Measurements from ENCODE around the gene EGR1. TPM values are rescaled to one million over a fixed set of nuclear protein-coding genes. Genes with fewer than 3 reads are reported as not detected.

The EGR1 gene
- total and polyA plus RNA-seq, 2 donors (not counting 1 experiment from before 2014, with no cell fraction given), result 13.7 to 212 TPM

DNA sequence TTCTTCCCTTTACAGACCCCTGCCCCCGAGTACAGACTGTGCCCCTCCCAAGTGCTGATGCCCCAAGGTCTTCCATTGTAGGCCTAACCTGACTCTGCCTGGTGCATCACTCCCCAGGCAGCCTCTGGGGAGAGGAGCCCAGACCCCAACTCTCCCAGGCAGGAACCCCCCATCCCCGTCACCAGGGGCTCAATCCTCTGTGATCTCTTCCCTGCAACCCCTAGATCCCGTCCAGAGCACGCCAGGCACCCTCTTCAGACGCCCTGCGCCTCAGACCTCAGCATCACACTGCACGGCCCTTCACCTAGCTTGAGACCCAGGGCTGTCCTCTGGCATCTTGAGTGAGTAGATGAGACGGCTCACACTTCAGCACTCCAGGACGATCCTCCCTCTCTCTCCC is 6.4 kb upstream of the EGR1 start:
- ATAC-seq (ENCODE audit: low read depth) (peak; percentile 1), DNase-seq (no peak)
- intact Hi-C loops (cut with micrococcal nuclease), result no loop called here
- H3K4me2 ChIP-seq (replicated peaks; ENCODE audit: low read depth, low read length, poor library complexity, severe bottlenecking), result peak overlapping the region; percentile 48
- H3K9me3 Mint-ChIP-seq (ENCODE audit: insufficient read depth), result no peaks in the 10 kb centered on the region
- TF ChIP-seq EZH2 (IDR thresholded peaks at IDR 0.05; ENCODE audit: borderline replicate concordance, insufficient read depth, low read depth, low read length, poor library complexity, severe bottlenecking), result no peak
- TF ChIP-seq, protein P1, sequence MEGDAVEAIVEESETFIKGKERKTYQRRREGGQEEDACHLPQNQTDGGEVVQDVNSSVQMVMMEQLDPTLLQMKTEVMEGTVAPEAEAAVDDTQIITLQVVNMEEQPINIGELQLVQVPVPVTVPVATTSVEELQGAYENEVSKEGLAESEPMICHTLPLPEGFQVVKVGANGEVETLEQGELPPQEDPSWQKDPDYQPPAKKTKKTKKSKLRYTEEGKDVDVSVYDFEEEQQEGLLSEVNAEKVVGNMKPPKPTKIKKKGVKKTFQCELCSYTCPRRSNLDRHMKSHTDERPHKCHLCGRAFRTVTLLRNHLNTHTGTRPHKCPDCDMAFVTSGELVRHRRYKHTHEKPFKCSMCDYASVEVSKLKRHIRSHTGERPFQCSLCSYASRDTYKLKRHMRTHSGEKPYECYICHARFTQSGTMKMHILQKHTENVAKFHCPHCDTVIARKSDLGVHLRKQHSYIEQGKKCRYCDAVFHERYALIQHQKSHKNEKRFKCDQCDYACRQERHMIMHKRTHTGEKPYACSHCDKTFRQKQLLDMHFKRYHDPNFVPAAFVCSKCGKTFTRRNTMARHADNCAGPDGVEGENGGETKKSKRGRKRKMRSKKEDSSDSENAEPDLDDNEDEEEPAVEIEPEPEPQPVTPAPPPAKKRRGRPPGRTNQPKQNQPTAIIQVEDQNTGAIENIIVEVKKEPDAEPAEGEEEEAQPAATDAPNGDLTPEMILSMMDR (IDR thresholded peaks at IDR 0.05), result no peak
- H3K4me1 Mint-ChIP-seq, result peaks cover 35% of the 10 kb centered on the region
- peak overlapping the region; percentile 55 for H2AFZ ChIP-seq (ENCODE audit: insufficient read depth, low read depth, low read length, poor library complexity, severe bottlenecking)
- no peak overlapping the region for H3K9ac ChIP-seq (ENCODE audit: low read length)
- H3K79me2 ChIP-seq (ENCODE audit: control insufficient read depth, insufficient read depth, low read length), result no peaks in the 10 kb centered on the region
- peaks cover 19 to 34% of the 10 kb centered on the region in 2 donors for H3K4me1 ChIP-seq (ENCODE audit: control insufficient read depth in 2 of 2, insufficient read depth in 2 of 2, low read length in 2 of 2)
- peak overlapping the region; percentile 74 for H3K4me3 Mint-ChIP-seq
- POLR2A ChIA-PET, result no interaction called here
- H3K27ac Mint-ChIP-seq, result peak overlapping the region; percentile 92
- no peaks in the 10 kb centered on the region for H3K27me3 Mint-ChIP-seq
- peaks cover 0 to 4% (median 0%) of the 10 kb centered on the region in 3 donors for H3K9me3 ChIP-seq (ENCODE audit: control extremely low read depth in 1 of 3, control insufficient read depth in 2 of 3, insufficient read depth in 1 of 3, low read length in 2 of 3)
- H3K27me3 ChIP-seq (replicated peaks in 1 of 4; ENCODE audit: control extremely low read depth in 1 of 4, control insufficient read depth in 3 of 4, insufficient read depth in 4 of 4, low read length in 3 of 4), result no peaks in the 10 kb centered on the region
- no peaks in the 10 kb centered on the region for H4K20me1 ChIP-seq (ENCODE audit: control insufficient read depth, insufficient read depth, low read length, poor library complexity, severe bottlenecking)
- no peaks in the 10 kb centered on the region for H3K36me3 ChIP-seq (replicated peaks in 1 of 2; ENCODE audit: control extremely low read depth in 1 of 2, control insufficient read depth in 1 of 2, extremely low read depth in 1 of 2, insufficient read depth in 2 of 2, low read length in 1 of 2)
- WGBS (ENCODE audit: insufficient coverage), result 75% methylated on average over 8 of the region's 9 CpGs
- H3K27ac ChIP-seq (ENCODE audit: low read length in 2 of 2), result peak overlapping the region in 1 of 2 donors; percentile 29
- no peak overlapping the region for H3K4me3 ChIP-seq (ENCODE audit: control extremely low read depth in 1 of 5, extremely low read depth in 1 of 5, insufficient read depth in 1 of 5, low read depth in 2 of 5, low read length in 4 of 5)
- CTCF ChIA-PET, result interaction anchor here (9.3 to 13.1 kb wide), 2 partner anchors 9 to 42 kb away, joined by 65 to 281 read pairs; no protein-coding TSS in a partner anchor

DNA sequence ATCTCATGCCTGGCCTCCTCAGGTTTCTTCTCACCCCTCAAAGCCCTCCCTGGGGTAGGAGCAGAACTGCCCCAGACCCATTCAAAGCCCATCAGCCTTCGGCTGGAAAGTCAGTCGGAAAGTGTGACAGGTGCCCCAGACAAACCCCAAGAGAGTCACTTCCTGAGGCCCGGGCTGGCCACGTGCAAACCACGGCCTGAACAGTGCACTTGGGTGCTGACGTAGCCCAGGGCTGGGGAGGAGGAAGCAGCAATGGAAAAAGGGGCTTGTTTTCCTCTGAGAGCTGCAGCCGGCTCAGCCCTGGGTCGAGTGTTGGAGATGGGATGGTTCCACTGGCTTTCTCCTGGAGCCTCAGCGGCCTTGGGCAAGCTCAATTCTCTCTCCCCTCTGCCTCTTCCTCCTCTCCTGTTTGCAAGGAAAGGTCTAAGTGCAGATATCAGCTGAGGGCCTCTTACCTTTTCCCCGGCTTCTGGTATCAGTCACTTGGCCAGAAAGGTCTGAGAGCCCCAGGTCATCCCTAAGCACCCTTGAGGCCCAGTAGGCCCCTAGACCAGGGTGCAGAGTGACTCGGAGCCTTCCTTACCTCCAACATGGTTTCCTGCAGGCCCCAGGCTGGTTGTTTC is 5.9 kb upstream of the EGR1 start:
- Histone ChIP-seq H4K20me1 (ENCODE audit: control insufficient read depth, insufficient read depth, low read length, poor library complexity, severe bottlenecking) (no peaks in the 10 kb centered on the region), H3K4me1 (ENCODE audit: control insufficient read depth in 2 of 2, insufficient read depth in 2 of 2, low read length in 2 of 2) (peaks cover 19 to 37% of the 10 kb centered on the region in 2 donors), H3K9me3 (ENCODE audit: control extremely low read depth in 1 of 3, control insufficient read depth in 2 of 3, insufficient read depth in 1 of 3, low read length in 2 of 3) (peaks cover 0 to 4% (median 0%) of the 10 kb centered on the region in 3 donors), H2AFZ (ENCODE audit: insufficient read depth, low read depth, low read length, poor library complexity, severe bottlenecking) (peak overlapping the region; percentile 55), H3K4me3 (ENCODE audit: control extremely low read depth in 1 of 5, extremely low read depth in 1 of 5, insufficient read depth in 1 of 5, low read depth in 2 of 5, low read length in 4 of 5) (no peak overlapping the region), H3K4me2 (replicated peaks; ENCODE audit: low read depth, low read length, poor library complexity, severe bottlenecking) (peak overlapping the region; percentile 48), H3K27ac (ENCODE audit: low read length in 2 of 2) (peak overlapping the region in 1 of 2 donors; percentile 29), H3K79me2 (ENCODE audit: control insufficient read depth, insufficient read depth, low read length) (no peaks in the 10 kb centered on the region), H3K9ac (ENCODE audit: low read length) (no peak overlapping the region), H3K36me3 (replicated peaks in 1 of 2; ENCODE audit: control extremely low read depth in 1 of 2, control insufficient read depth in 1 of 2, extremely low read depth in 1 of 2, insufficient read depth in 2 of 2, low read length in 1 of 2) (no peaks in the 10 kb centered on the region), H3K27me3 (replicated peaks in 1 of 4; ENCODE audit: control extremely low read depth in 1 of 4, control insufficient read depth in 3 of 4, insufficient read depth in 4 of 4, low read length in 3 of 4) (no peaks in the 10 kb centered on the region)
- WGBS (ENCODE audit: insufficient coverage), result 14% methylated on average over 7 of the region's 11 CpGs
- intact Hi-C loops (cut with micrococcal nuclease), result no loop called here
- Mint-ChIP-seq H3K4me1 (peaks cover 35% of the 10 kb centered on the region), H3K27ac (peak overlapping the region; percentile 92), H3K27me3 (no peaks in the 10 kb centered on the region), H3K4me3 (peak overlapping the region; percentile 74), H3K9me3 (ENCODE audit: insufficient read depth) (no peaks in the 10 kb centered on the region)
- DNase-seq (peak; percentile 79), ATAC-seq (ENCODE audit: low read depth) (peak; percentile 42)
- ChIA-PET CTCF (interaction anchor here (6.9 to 9.3 kb wide), 2 partner anchors 10 to 44 kb away, joined by 43 to 65 read pairs; no protein-coding TSS in a partner anchor), POLR2A (interaction anchor here (0.5 to 0.6 kb wide), 2 partner anchors 9 to 22 kb away, joined by 3 to 4 read pairs; no protein-coding TSS in a partner anchor)
- TF ChIP-seq EZH2 (IDR thresholded peaks at IDR 0.05; ENCODE audit: borderline replicate concordance, insufficient read depth, low read depth, low read length, poor library complexity, severe bottlenecking), result no peak
- TF ChIP-seq, protein P1 (IDR thresholded peaks at IDR 0.05), result no peak

Measured in B cell (primary cell).